Inferior parietal cortex (tissue), 1 donor: Measurements from ENCODE around the gene PRELP.
A peak's percentile ranks its signal among the peaks of the same experiment; 100 is the strongest.
"Not testable (repeated sequence)": the region's sequence is repeated elsewhere in the genome, so short reads cannot be mapped to it uniquely, and the experiment has no call there.

Experiments
- DNase-seq: peaks from one replicate; pipeline ENCODE4 v3.0.0-alpha.2; 2016; ENCODE audit errors: extremely low spot score

The PRELP gene

DNA sequence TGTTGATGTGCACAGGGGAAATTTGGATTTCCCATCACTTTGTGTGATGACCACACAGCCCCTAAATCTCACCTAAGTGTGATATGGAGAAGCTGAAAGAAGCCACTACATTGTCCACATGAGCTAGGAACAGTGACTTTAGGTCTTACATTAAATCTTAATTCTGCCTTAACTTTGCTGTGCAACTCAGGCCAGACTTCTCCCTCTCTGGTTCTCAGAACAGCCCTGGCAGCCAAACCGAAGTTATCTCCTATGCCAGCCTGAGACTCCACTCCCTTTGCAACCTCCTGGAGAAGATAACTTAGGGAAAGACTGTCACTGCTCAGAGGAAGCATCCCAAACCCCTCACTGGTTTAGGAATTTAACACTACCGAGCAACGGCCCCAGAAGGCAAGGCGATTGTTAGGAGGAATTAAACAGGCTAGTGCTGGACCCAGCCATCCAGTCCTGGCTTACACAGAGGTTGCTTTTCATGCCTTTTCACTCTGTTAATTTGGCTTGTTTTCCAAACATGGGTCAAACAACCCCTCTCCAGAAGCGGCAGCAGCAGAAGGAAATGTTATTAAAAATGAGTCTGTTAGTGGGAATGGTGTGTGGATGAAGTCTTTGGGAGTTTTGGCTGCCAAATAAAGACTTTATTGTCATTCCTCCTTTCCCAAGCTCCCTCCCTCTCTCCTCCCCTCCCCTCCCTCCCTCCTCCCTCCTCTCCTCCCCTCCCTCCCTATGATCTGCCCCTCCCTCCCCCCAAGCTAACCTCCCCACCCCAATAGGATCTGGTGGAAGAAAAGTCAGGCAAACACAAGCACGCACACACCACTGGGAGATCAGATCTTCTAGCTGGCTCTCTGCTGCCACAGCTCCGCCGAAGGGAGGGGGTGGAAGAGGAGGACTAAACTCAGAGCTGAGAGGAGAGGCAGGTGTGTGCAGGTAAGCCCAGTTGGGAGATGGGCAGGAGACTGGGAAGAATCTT is at the start of gene PRELP:
Gene PRELP (plus strand): TSS at position 795 of the 970 bp plus-strand sequence. CDS start 7,379 bp downstream, outside the sequence.
- peak; percentile 50 for DNase-seq

DNA sequence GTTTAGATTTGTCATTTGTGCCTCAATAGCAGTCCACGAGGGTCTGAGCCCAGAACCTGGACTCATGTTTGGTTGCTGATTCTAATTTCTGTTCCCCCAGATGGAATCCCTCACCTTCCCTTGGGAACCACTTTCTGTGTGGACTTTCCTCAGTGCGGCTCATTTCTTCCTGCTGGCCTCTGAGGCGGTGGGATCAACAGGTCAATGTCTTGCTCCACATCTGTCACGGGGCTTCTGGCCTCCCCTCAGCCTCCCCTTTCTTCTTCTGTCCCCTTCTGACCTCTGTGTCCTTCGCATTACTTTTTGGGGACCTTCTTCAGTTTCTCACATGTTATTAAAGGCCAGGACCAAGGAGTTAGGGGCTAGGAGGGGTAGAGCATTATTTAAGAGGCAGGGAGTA is 49.2 kb upstream of the PRELP start:
- no peak for DNase-seq

DNA sequence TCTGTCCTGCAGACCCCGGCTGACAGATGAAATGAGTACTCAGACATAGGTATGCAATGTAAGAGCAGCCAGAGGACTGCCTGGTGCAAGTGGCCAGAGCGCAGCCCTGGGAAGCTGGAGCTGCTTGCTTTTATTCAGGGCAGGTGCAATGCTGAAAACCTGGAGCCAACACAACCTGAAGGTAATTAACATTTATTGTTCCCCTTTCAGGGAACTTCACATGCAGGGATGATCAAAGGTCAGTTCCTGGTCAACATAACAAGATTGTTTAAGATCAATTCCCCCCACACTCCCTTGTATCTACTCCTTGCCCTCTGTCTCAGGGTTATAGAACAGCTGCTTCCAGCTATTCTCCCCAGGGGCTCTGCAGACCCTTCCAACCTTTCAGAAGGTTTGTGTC is 48.7 kb upstream of the PRELP start:
- DNase-seq, result no peak

DNA sequence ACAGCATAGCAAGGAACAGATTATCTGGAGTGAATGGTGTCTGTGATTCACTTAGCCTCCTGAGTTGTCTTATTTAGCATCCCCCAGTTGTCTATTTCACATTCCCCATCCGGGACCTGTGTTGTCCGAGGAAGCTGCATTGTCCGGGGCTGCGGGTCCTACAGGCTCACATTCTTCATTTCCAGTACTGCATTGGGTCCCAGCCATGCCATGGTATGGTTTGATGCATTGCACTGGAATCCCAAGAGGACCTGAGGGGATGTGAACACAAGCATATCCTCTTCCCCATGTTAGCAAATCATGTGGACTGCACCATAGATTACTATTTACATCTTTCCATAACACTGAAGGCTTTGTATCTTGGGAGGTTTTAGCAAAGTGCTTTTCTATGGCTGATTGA is 48.2 kb upstream of the PRELP start:
- DNase-seq, result no peak

DNA sequence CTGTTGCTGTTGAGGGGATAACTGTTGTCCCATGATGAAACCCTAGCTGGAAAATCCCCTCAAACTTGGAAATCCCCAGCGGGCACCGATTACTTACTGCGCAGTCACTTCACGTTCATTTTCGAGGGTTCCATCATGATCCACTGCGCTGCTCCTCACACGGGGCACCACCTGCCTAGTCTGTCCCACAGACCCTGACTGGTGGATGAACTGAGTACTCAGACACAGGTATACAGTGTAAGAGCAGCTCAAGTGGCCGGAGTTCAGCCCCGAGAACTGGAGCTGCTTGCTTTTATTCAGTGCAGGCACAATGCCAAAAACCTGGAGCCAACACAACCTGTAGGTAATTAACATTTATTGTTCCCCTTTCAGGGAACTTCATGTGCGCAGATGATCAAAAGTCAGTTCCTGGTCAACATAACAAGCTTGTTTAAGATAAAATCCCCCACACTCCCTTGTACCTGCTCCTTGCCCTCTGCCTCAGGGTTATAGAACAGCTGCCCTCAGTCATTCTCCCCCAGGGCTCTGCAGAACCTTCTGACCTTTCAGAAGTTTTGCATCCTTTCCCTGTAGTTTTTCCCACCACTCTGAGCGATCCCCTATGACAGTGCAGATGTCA is 46.5 kb upstream of the PRELP start:
- no peak for DNase-seq

DNA sequence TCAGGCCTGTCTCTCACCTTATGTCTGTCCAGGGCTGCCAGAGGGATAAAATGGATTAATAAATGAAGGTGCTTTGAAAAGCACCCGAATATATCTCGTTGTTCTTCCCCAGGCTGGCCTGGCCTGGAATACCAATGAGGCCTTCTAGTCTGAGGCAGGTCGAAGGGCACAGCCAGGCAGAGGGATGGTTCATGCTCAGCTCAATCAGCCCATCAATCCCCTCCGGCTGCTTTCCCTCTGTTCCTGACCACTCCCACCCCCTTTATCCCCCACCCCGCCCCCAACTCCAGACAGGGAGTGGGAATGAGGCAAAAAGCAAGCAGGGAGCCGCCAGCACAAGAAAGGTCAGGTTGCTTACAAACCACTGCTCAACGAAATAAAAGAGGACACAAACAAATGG is 40.0 kb upstream of the PRELP start:
- no peak for DNase-seq

DNA sequence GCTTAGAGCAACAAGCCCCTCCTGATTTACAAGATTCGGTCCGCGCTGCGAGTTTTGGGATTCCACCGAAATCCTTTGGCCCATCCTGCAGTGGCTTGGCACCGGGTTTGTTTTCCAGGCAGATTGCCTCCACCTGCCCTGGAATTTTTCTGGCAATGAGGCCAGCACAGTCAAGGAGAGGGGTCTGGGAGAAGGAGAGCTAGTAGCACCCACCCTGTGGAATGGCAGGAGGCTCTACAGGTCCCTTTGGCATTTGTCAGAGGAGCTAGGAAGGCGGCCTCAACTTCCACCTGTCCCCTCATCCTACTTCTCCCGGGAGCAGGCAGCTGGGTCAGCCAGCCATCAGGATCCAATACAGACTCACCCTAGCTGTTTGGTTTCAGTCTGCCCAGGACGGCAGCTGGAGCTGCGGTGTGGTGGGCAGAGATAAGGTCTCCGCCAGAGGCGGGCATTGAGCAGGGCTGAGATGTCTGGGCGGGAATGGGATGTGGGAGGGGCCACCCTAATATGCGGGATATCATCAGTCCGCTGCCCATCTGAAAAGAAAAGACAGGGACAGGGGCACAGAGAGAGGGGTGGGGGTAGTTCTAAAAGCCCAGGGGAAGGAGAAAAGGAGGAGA is 37.8 kb upstream of the PRELP start:
- DNase-seq, result no peak

DNA sequence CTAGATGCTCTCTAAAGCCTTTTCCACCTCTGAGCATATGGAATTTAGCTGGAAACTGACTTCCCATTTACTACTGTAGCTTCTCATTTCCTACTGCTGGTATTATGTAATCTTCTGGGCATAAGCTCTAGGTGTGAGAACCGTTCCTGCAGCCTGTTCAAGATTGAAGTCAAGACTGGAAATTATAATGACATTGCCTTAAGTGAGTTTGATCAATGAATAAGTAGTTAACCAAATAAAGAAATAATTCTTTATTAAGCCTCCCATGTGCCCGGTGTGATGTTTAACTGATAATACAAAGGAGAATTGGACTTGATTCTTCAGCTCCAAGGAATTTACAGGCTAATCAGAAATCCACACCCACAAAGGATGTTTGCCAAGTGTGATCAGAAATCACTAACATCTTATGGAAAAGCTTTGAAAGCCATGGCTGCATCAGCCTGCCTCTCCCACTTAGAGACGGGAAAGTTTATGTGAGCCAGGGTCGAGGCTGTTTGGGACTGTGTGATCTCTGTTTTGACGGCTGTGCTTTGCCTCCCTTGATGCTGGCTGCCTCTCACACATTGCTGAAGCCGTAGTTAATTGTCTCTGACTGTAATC is 36.4 kb upstream of the PRELP start:
- DNase-seq, result no peak

DNA sequence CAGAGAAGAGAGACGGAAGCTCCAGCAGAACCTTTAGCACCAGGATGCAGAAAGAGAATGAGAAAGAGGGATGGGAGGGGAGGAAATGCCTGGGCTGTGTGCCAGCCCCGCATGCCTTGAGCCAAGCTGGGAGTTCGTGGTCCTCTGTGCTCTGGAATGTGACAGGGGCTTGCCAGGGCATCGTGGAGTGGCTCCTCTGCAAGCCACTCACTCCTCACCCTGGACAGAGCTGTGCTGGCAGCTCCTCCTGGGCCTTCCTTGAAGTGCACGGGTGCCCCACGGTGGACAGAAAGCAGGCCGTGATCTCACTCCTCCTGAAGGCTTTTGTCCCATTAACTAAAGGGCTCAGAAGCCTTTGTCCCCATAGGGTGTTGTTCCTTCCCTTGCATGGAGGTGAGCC is 34.8 kb upstream of the PRELP start:
- DNase-seq, result peak; percentile 67

DNA sequence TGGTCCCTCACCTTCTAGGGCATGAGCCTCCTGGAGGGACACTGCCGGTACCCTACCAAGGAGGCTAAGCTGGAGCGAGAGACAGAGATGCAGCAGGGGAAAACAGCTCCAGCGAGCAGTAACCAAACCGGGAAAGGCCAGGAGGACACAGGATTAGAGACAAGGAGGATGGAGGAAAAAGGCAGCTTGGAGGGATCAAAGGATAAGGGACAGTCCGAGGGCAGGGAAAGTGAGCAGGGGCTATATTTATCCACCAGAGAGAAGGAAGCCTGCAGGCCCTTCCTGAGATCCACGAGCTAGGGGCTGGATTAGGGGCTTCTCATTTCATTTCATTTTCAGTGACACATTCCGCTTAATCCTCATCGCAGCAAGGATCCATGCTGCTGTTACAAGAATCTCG is 33.8 kb upstream of the PRELP start:
- no peak for DNase-seq

DNA sequence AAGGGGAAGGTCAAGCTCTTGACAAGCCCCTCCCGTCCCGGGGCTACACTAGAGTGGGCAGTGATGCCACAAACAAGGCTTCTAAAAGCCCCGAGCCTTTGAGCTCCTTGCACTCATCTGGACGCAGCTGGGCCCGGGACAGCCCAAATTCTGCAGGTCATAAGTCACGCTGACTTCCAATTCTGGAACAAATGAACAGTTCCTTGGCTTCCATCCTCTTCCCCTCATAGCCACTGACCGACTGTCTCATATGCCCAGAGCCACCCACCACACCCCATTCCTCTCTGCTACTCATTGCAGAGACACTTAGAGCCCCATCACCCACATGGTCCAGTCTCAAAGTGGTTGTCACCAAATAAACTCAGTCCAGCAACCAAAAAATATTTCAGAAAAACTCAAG is 32.8 kb upstream of the PRELP start:
- DNase-seq, result no peak

DNA sequence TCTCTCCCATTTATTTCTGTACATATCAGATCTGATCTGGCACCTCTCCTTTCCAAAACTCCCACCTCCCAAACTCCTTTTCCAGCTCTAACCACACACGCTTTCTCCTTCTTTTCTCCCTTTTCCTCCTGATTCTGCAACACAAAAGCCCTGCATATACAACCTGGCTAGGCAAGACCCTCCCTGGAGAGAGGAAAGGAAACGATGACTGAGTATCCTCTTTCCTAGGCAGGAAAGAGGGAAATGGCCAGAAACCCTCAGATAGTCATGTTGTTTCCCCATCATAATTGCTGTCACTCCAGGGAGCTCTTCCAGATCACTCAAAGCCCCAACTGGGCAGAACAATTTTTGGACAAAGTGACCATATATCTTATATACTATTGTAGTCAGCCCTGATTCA is 32.3 kb upstream of the PRELP start:
- no peak for DNase-seq

DNA sequence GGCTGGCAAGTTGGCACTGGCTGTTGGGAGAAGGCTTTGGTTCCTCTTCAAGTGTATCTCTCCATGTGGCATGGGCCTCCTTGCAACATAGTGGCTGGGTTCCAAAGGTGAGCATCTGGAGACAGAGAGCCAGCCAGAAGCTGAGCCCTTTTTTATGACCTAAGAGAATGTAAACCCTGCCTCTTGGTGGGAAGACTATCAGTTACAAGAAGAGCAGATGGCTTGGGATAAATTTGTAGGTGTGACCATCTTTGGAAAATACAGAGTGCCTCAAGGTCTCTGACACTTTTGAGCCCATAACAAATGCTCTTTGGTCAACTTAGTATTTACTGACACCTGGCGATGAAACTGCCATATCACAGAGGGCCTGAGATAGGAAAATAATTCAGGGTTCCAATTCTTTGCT is 31.4 kb upstream of the PRELP start:
- no peak for DNase-seq

DNA sequence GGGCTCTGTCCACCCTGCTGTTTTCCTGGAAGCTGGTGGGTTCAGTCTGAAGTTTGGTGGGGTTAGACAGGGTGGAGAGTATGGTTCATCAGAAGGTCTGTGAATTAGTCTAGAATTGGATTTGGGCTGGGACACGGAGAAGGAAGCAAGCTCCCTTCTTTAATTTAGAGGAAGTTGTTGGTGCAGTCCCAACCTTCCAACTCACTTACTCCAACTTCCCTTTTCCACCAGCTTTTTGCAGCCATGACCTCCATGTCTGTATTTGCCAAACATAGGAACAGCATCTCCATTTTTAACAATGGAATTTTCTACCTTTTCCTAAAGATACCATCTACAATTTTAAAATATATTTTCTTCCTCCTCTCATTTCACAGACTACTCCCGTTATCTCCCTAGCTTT is 28.5 kb upstream of the PRELP start:
- no peak for DNase-seq

DNA sequence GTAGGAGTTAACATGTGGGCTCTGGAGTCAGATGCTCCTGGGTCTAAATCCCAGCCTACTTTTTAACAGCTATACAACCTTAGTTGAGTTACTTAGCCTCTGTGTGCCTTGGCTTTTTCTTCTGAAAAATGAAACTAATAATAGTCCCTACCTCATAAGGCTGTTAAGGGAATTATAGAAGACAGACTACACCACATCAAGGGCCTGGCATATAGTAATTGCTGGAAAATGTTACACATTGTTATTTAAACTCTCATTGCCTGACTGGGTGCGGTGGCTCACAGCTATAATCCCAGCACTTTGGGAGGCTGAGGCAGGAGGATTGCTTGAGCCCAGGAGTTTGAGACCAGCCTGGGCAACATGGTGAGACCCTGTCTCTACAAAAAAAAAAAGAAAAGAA is 28.0 kb upstream of the PRELP start:
- not testable (repeated sequence) for DNase-seq

DNA sequence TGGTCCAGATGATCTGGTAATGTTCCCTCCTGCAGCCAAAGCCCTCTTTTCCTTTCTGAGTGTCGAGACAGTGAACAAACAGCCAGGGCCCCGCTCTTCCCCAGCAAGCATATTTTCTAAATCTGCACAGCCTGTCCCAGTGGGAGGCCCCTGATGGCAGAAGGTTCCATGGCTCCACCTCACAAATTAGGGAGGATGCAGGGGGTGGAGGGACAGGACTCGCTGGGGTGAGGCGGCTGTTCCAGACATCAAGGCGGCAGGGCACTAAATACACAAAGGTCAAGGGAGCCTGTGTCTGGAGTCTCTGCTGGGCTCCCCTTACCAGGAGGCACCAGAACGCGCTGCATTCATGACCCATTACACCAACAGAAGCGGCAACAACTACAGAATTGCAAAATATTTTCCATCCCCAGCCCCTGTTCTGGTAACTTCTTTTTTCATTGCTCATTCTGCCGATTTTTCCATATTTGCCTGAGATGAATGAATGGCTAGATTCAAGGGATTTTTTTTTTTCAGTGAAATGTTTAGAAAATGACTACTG is 27.0 kb upstream of the PRELP start:
- no peak for DNase-seq

DNA sequence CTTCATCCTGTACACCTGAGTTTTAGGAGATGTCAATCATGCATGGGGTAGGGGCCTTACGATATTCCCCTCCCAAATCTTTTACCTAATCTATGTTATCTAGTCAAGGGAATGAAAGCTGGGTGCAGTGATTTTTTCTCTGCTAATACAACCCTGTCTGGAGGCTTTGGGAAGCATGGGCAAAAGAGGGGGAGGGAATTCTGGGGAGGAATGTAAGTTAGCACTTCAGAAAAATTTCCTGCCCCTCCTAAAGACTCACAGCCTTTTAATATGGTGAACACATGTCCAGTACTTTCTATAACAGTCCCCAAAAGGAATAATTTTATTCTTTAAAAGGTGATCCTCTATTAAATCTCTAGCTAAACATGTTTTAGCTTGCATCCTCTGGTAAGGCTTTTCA is 25.6 kb upstream of the PRELP start:
- no peak for DNase-seq

DNA sequence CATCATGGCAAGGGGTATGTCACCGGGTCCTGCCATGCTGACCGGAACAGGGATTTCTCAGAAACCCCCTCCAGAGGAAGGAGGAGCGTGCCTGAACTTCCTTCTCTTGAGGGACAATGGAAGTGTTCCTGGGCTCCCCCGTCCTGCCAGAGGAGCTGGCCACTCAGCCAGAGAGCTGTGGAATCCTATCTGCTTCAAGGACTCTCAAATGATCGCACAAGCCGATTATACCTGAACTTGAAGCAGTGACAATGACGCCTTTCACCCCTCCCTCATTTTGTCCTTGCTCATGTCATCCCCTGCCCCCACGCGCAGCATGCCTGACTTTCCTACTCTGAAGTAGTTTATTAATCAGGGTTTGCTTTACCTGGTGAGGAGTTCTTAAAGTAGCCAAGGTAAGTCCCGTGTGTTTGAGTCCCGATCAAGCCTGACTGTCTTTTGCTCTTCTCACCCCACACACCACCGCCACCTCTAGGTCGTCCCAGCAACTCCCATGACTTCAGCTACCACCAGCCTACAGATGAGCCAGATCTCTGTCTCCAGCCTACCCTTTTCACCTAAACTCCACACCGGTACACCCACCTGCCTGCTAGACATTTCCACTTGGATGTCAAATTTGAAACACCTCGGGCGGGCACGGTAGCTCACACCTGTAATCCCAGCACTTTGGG is 25.0 kb upstream of the PRELP start:
- DNase-seq, result no peak

DNA sequence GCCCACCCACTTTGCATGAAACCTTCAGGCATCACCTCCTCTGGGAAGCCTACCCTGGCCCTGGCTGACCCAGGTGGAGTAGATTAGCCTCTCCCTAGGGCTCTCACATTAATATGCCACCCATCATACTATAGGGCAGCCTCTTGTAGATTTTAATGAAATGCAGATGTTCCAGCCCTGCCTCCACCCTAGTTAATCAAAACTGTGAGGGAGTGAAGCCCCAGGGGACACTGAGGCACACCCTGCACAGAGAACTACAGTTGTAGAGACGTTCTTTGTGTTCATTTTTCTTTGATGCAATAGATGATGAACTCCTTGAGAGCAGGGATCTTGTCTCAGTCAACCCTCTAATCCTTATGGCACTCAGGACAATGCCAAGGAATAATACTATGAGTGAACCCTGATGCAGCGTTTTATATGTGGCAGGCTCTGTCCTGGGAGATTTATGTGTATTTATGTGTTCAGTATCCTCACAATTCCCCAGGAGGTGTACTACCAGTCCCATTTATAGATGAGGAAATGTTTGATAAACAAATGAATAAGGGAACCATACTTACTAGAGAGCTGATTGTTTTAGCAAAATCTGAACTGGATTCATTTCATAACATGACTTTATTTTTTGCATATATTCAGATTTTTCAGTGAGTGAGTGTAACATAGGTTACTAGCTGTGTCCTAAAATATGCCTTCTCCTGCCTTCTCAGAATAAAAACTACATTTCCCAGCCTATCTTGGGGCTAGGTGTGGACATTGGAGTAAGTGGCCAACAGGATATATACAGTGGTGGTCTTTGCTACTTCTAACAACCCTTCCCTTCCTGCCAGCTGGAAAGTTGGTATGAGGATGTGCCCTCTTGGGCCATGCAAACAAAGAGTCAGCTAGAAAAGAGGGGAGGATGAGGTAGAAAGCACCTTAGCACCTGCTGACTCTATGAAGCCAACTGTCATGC is 23.5 kb upstream of the PRELP start:
- no peak for DNase-seq

DNA sequence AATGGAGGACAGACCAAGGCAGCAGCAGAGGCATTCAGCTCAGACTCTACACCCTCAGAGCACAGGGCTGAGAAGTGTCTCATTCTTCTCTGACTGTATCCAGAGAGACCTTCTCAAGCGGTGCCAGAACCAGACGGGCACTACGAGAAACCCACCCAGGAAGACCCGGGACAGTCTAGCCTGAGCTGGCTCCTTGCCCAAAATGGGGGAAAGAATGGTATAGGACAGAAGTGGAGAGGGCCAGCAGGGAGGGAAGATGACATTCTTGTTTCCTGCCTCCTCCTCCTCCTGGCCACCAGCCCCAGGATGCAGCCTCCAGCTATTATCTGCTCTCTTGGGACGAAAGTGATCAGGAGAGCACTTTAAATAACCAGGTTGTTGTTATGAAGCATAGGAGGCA is 22.6 kb upstream of the PRELP start:
- DNase-seq, result no peak
